ENCODE data around the gene CLSTN1.
"Not testable (repeated sequence)": the region's sequence is repeated elsewhere in the genome, so short reads cannot be mapped to it uniquely, and the experiment has no call there.

GRCh38 chr1:9803003-9803918 lies 20.5 kb downstream of the CLSTN1 start:
- not testable (repeated sequence) for TF ChIP-seq CTCF (IDR thresholded peaks at IDR 0.05; ENCODE audit: low read length); EZH2 (IDR thresholded peaks at IDR 0.05; ENCODE audit: borderline replicate concordance, low read length)

Data from OCI-LY1 (cell line).